ENCODE measurements around the gene AGAP1. TPM values are rescaled to one million over a fixed set of nuclear protein-coding genes. Genes with fewer than 3 reads are reported as not detected.

The AGAP1 gene
- total and polyA plus RNA-seq, 4 donors, result 2.0 to 8.5 (median 5.4) TPM

DNA sequence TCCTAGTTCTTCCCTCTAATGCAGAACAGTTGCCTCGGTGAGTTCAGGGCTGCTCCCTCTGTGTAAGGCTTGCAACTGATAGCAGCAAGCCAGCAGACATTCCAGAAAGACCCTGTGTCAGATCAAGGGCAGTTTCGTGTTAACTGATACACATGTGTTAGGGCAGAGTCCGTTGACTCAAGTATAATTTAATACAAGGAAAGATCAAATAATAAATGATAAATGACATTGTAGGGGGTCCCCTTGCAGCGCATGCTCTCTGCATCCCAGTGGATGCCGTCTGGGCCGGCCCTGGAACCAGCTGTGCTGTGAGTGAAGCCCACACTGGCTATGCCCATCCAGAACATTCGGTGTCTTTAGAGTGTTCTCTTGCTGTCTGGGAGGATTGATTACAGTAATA is 180.3 kb downstream of the AGAP1 start:
- H3K36me3 ChIP-seq (ENCODE audit: control insufficient read depth in 4 of 4, insufficient read depth in 3 of 4, low read depth in 1 of 4, low read length in 3 of 4), result no peaks in the 10 kb centered on the region
- H3K4me3 ChIP-seq (ENCODE audit: low read depth in 1 of 3, low read length in 3 of 3), result no peak overlapping the region
- peaks cover 0 to 6% (median 0%) of the 10 kb centered on the region in 4 donors for H3K27me3 ChIP-seq (ENCODE audit: control insufficient read depth in 4 of 4, insufficient read depth in 4 of 4, low read length in 3 of 4)
- 84% methylated on average over 7 of the region's 7 CpGs for WGBS
- TF ChIP-seq YY1 (IDR thresholded peaks at IDR 0.05) (no peak), JUND (IDR thresholded peaks at IDR 0.05) (no peak), RXRA (IDR thresholded peaks at IDR 0.05) (no peak), REST (IDR thresholded peaks at IDR 0.05) (no peak), EGR1 (IDR thresholded peaks at IDR 0.05; ENCODE audit: low read depth in 2 of 2) (no peak), FOXA2 (IDR thresholded peaks at IDR 0.05) (no peak), GABPA (IDR thresholded peaks at IDR 0.05 in 1 of 2, conservative IDR thresholded peaks at IDR 0.05 in 1 of 2) (no peak), HNF4A (conservative IDR thresholded peaks at IDR 0.05) (no peak), HNF4G (IDR thresholded peaks at IDR 0.05) (no peak)
- TF ChIP-seq, protein P1, sequence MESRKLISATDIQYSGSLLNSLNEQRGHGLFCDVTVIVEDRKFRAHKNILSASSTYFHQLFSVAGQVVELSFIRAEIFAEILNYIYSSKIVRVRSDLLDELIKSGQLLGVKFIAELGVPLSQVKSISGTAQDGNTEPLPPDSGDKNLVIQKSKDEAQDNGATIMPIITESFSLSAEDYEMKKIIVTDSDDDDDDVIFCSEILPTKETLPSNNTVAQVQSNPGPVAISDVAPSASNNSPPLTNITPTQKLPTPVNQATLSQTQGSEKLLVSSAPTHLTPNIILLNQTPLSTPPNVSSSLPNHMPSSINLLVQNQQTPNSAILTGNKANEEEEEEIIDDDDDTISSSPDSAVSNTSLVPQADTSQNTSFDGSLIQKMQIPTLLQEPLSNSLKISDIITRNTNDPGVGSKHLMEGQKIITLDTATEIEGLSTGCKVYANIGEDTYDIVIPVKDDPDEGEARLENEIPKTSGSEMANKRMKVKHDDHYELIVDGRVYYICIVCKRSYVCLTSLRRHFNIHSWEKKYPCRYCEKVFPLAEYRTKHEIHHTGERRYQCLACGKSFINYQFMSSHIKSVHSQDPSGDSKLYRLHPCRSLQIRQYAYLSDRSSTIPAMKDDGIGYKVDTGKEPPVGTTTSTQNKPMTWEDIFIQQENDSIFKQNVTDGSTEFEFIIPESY (IDR thresholded peaks at IDR 0.05), result no peak
- H3K4me1 ChIP-seq (ENCODE audit: control insufficient read depth in 4 of 4, insufficient read depth in 4 of 4, low read length in 3 of 4), result peaks cover 0 to 17% (median 13%) of the 10 kb centered on the region in 4 donors
- no peak overlapping the region for H3K9ac ChIP-seq (ENCODE audit: low read depth in 1 of 2, low read length in 2 of 2)
- no peak overlapping the region for H3K27ac ChIP-seq (ENCODE audit: low read depth in 1 of 2, low read length in 2 of 2)
- no peak for DNase-seq (ENCODE audit: low spot score)
- H3K9me3 ChIP-seq (ENCODE audit: control insufficient read depth in 4 of 4, low read length in 3 of 4), result no peaks in the 10 kb centered on the region

- Histone ChIP-seq H3K4me1 (ENCODE audit: control insufficient read depth in 4 of 4, insufficient read depth in 4 of 4, low read length in 3 of 4) (peaks cover 4 to 20% (median 14%) of the 10 kb centered on the region in 4 donors), H3K36me3 (ENCODE audit: control insufficient read depth in 4 of 4, insufficient read depth in 3 of 4, low read depth in 1 of 4, low read length in 3 of 4) (no peaks in the 10 kb centered on the region), H3K4me3 (ENCODE audit: low read depth in 1 of 3, low read length in 3 of 3) (no peak overlapping the region), H3K9me3 (ENCODE audit: control insufficient read depth in 4 of 4, low read length in 3 of 4) (no peaks in the 10 kb centered on the region), H3K27me3 (ENCODE audit: control insufficient read depth in 4 of 4, insufficient read depth in 4 of 4, low read length in 3 of 4) (peaks cover 0 to 4% (median 0%) of the 10 kb centered on the region in 4 donors), H3K9ac (ENCODE audit: low read depth in 1 of 2, low read length in 2 of 2) (no peak overlapping the region), H3K27ac (ENCODE audit: low read depth in 1 of 2, low read length in 2 of 2) (no peak overlapping the region)
- DNase-seq (ENCODE audit: low spot score), result no peak
- TF ChIP-seq JUND (IDR thresholded peaks at IDR 0.05) (no peak), EGR1 (IDR thresholded peaks at IDR 0.05; ENCODE audit: low read depth in 2 of 2) (no peak), HNF4A (conservative IDR thresholded peaks at IDR 0.05) (no peak), FOXA2 (IDR thresholded peaks at IDR 0.05) (no peak), GABPA (IDR thresholded peaks at IDR 0.05 in 1 of 2, conservative IDR thresholded peaks at IDR 0.05 in 1 of 2) (no peak), YY1 (IDR thresholded peaks at IDR 0.05) (no peak), NR2F2 (IDR thresholded peaks at IDR 0.05) (no peak)
- TF ChIP-seq, protein P1 (IDR thresholded peaks at IDR 0.05), result no peak
- TF ChIP-seq, protein P2, sequence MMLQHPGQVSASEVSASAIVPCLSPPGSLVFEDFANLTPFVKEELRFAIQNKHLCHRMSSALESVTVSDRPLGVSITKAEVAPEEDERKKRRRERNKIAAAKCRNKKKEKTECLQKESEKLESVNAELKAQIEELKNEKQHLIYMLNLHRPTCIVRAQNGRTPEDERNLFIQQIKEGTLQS (IDR thresholded peaks at IDR 0.05), result no peak
- 95% methylated on average over 4 of the region's 4 CpGs for WGBS
These were observed 181.0 kb downstream of the AGAP1 start for GRCh38 chr2:235674812-235675211.

All from liver (tissue), 9 donors.